Measurements from ENCODE around the gene TP53INP2.

TP53INP2 gene

GRCh38 chr20:34706912-34707784, 3.0 kb downstream of the TP53INP2 start:
- CTCF ChIA-PET, result interaction anchor here (0.6 to 2.4 kb wide), 15 partner anchors 9 to 516 kb away, joined by 3 to 21 read pairs (median 5); no protein-coding TSS in a partner anchor
- Histone ChIP-seq H3K4me1 (ENCODE audit: control insufficient read depth, insufficient read depth, low read length) (peaks cover 10% of the 10 kb centered on the region), H3K27ac (ENCODE audit: extremely low read depth, low read depth, low read length) (no peak overlapping the region), H3K36me3 (ENCODE audit: control insufficient read depth in 2 of 2, insufficient read depth in 1 of 2, low read length in 2 of 2) (peaks cover 0 to 17% of the 10 kb centered on the region in 2 experiments; a peak in 1 of 3 replicates), H3K4me3 (ENCODE audit: low read depth, low read length) (no peak overlapping the region), H3K9me3 (ENCODE audit: control insufficient read depth, insufficient read depth, low read depth, low read length) (no peaks in the 10 kb centered on the region)
- POLR2A ChIA-PET, result interaction anchor here (0.7 kb wide), 1 partner anchor 191 kb away, joined by 4 read pairs; the partner anchor contains the start of gene DYNLRB1
- TF ChIP-seq ZBTB26 (tag by site-specific recombination; optimal IDR thresholded peaks at IDR 0.05) (no peak), EGR2 (tag by site-specific recombination; IDR thresholded peaks at IDR 0.05; ENCODE audit: low read depth) (peak; percentile 46; the same call in 1 of the 2 replicates)

- H3K9me3 ChIP-seq (ENCODE audit: control insufficient read depth, insufficient read depth, low read depth, low read length), result no peaks in the 10 kb centered on the region
- peak overlapping the region; percentile 59 for H3K4me3 ChIP-seq (ENCODE audit: low read depth, low read length)
These were observed 4.5 kb downstream of the TP53INP2 start for GRCh38 chr20:34708621-34709043.

GRCh38 chr20:34709044-34709830, 5.1 kb downstream of the TP53INP2 start:
- POLR2A ChIA-PET, result interaction anchor here (0.5 to 0.7 kb wide), 3 partner anchors 44 to 277 kb away, joined by 3 to 4 read pairs (median 3); partner anchors contain the start of gene DYNLRB1
- H3K36me3 ChIP-seq (ENCODE audit: control insufficient read depth in 2 of 2, insufficient read depth in 1 of 2, low read length in 2 of 2), result peaks cover 0 to 30% of the 10 kb centered on the region in 2 experiments; a peak in 1 of 3 replicates
- no peaks in the 10 kb centered on the region for H3K9me3 ChIP-seq (ENCODE audit: control insufficient read depth, insufficient read depth, low read depth, low read length)
- CTCF ChIA-PET, result interaction anchor here (0.5 to 2.4 kb wide), 6 partner anchors 11 to 693 kb away, joined by 3 to 6 read pairs (median 4); no protein-coding TSS in a partner anchor
- peaks cover 15% of the 10 kb centered on the region for H3K4me1 ChIP-seq (ENCODE audit: control insufficient read depth, insufficient read depth, low read length)
- peak overlapping the region; percentile 86 for H3K27ac ChIP-seq (ENCODE audit: extremely low read depth, low read depth, low read length)
- H3K4me3 ChIP-seq (ENCODE audit: low read depth, low read length), result peak overlapping the region; percentile 59
- TF ChIP-seq ZNF707 (tag by site-specific recombination; IDR thresholded peaks at IDR 0.05) (no peak), ZNF19 (tag by site-specific recombination; IDR thresholded peaks at IDR 0.05; ENCODE audit: low read depth) (no peak), ZNF146 (tag by site-specific recombination; IDR thresholded peaks at IDR 0.05) (no peak), ZNF830 (tag by site-specific recombination; IDR thresholded peaks at IDR 0.05; ENCODE audit: low read depth) (no peak), ZBTB17 (tag by site-specific recombination; IDR thresholded peaks at IDR 0.05) (peak; percentile 75), HOXC10 (CRISPR knock-in tag; IDR thresholded peaks at IDR 0.05) (no peak), ZEB2 (tag by site-specific recombination; IDR thresholded peaks at IDR 0.05) (peak; percentile 73), ZBTB44 (tag by site-specific recombination; IDR thresholded peaks at IDR 0.05) (no peak), KLF1 (tag by site-specific recombination; IDR thresholded peaks at IDR 0.05) (peak; percentile 98), REST (tag by site-specific recombination; IDR thresholded peaks at IDR 0.05) (no peak), ZNF121 (tag by site-specific recombination; IDR thresholded peaks at IDR 0.05) (no peak)

More at GRCh38 chr20:34708621-34709043, 4.5 kb downstream of the TP53INP2 start:
- peaks cover 12% of the 10 kb centered on the region for H3K4me1 ChIP-seq (ENCODE audit: control insufficient read depth, insufficient read depth, low read length)
- POLR2A ChIA-PET, result interaction anchor here (0.6 to 0.7 kb wide), 2 partner anchors 43 to 193 kb away, joined by 3 to 4 read pairs; partner anchors contain the start of gene DYNLRB1
- TF ChIP-seq ZNF658 (tag by site-specific recombination; IDR thresholded peaks at IDR 0.05) (no peak), CTCF (tag by site-specific recombination; IDR thresholded peaks at IDR 0.05) (peak; percentile 55), ZNF654 (tag by site-specific recombination; IDR thresholded peaks at IDR 0.05; ENCODE audit: low read depth) (peak; percentile 56), YY1 (tag by site-specific recombination; IDR thresholded peaks at IDR 0.05) (peak; percentile 1; the same call in 1 of the 2 replicates)
- CTCF ChIA-PET, result interaction anchor here (0.6 to 2.4 kb wide), 19 partner anchors 12 to 692 kb away, joined by 3 to 21 read pairs (median 4); partner anchors contain the start of gene DYNLRB1
- H3K36me3 ChIP-seq (ENCODE audit: control insufficient read depth in 2 of 2, insufficient read depth in 1 of 2, low read length in 2 of 2), result peaks cover 0 to 27% of the 10 kb centered on the region in 2 experiments; a peak in 1 of 3 replicates
- H3K27ac ChIP-seq (ENCODE audit: extremely low read depth, low read depth, low read length), result peak overlapping the region; percentile 86; the same call in 1 of the 2 replicates

Data from HEK293 (cell line).